HCT116 (cell line): ENCODE data around the gene YWHAE. TPM values are rescaled to one million over a fixed set of nuclear protein-coding genes. Genes with fewer than 3 reads are reported as not detected.
"Not testable (repeated sequence)": the region's sequence is repeated elsewhere in the genome, so short reads cannot be mapped to it uniquely, and the experiment has no call there.

ENCODE experiments used
- ATAC-seq: fragments of 200-7000 bp; cut with Tn5 transposase; 2 replicates; pipeline ENCODE4 v1.9.1; 2020; ENCODE audit warnings: mild to moderate bottlenecking, moderate library complexity
- BruUV-seq: library from RNA; stranded (reverse); fragments of 400-500 nt; replicated peaks from 2 replicates; lab custom pipeline; 2021; lab: Mats Ljungman, UMichigan
- CTCF ChIA-PET: fragments of 300-600 bp; sonication (Branson Sonifier 250); formaldehyde crosslinking; loops from one replicate; lab custom pipeline; 2021; ENCODE audit warnings: antibody characterized with exemption; lab: Charles Lee
- POLR2A ChIA-PET: fragments of 300-600, 350-600 bp; sonication (Branson Sonifier 250); formaldehyde crosslinking; loops from one replicate; lab custom pipeline; 2021; ENCODE audit warnings: antibody characterized with exemption; lab: Charles Lee
- RAD21 ChIA-PET, 2 experiments: fragments of 300-600 bp; sonication (Branson Sonifier 250); formaldehyde crosslinking; loops; one replicate each; lab custom pipeline; 2023; ENCODE audit warnings: low total read pairs in 2 of 2; ENCODE audit not compliant: uncharacterized antibody in 2 of 2, unreplicated experiment in 2 of 2, low non-redundant PET in 1 of 2; lab: Charles Lee
- DNase-seq: peaks from one replicate; pipeline ENCODE4 v3.0.0-alpha.2; 2010; ENCODE audit warnings: low read depth, low spot score
- H2AFZ ChIP-seq: fragments of 200-600 bp; shearing (Covaris generic), sonication (generic); 2 replicates; pipeline ENCODE4 v1.6.1; 2017; ENCODE audit warnings: low read depth, mixed run types, mixed read lengths, antibody characterized with exemption, low read length; ENCODE audit not compliant: poor library complexity, severe bottlenecking
- H3K27ac ChIP-seq: 2 replicates; pipeline ENCODE4 v1.5.1; 2012; ENCODE audit warnings: low read depth, low read length
- H3K27me3 ChIP-seq: fragments of 200-600 bp; sonication (generic); 2 replicates; pipeline ENCODE4 v1.6.1; 2016; ENCODE audit warnings: mixed run types, low read length, mixed read lengths; ENCODE audit not compliant: insufficient read depth
- H3K36me3 ChIP-seq, 2 experiments: fragments of 200-500 bp in 1 of 2; fragments of 200-600 bp in 1 of 2; sonication (Bioruptor generic) in 1 of 2; sonication (generic) in 1 of 2; 2 replicates each; pipeline versions ENCODE4 v1.5.1 to v1.6.1; 2014 to 2016; ENCODE audit warnings: low read length in 2 of 2, inconsistent platforms in 1 of 2, mixed read lengths in 1 of 2, mixed run types in 1 of 2; ENCODE audit not compliant: insufficient read depth in 2 of 2, control insufficient read depth in 1 of 2
- H3K4me1 ChIP-seq, 2 experiments: fragments of 200-600 bp in 1 of 2; sonication (generic) in 1 of 2; 2 replicates each; pipeline versions ENCODE4 v1.5.1 to v1.6.1; 2012 to 2017; ENCODE audit warnings: low read length in 2 of 2, inconsistent platforms in 1 of 2, mild to moderate bottlenecking in 1 of 2, mixed read lengths in 1 of 2, mixed run types in 1 of 2, moderate library complexity in 1 of 2; ENCODE audit not compliant: insufficient read depth in 2 of 2, control insufficient read depth in 1 of 2
- H3K4me2 ChIP-seq: fragments of 200-600 bp; sonication (generic); 2 replicates; pipeline ENCODE4 v1.6.1; 2017; ENCODE audit warnings: mixed run types, low read length, mixed read lengths
- H3K4me3 ChIP-seq, 2 experiments: fragments of 200-600 bp in 1 of 2; sonication (generic) in 1 of 2; replicated peaks in 1 of 2; 2 replicates each; pipeline ENCODE4 v1.5.1; 2011 to 2016; ENCODE audit warnings: low read length in 2 of 2, control low read depth in 1 of 2, low read depth in 1 of 2, mild to moderate bottlenecking in 1 of 2, mixed read lengths in 1 of 2, mixed run types in 1 of 2
- H3K79me2 ChIP-seq: fragments of 200-600 bp; sonication (generic); 2 replicates; pipeline ENCODE4 v1.6.1; 2017; ENCODE audit warnings: mild to moderate bottlenecking, mixed run types, low read length, moderate library complexity, mixed read lengths; ENCODE audit not compliant: insufficient read depth
- H3K9ac ChIP-seq: fragments of 200-600 bp; sonication (generic); 2 replicates; pipeline ENCODE4 v1.6.1; 2016; ENCODE audit warnings: low read length, mixed read lengths
- H3K9me2 ChIP-seq: fragments of 200-600 bp; sonication (generic), shearing (Covaris generic); 2 replicates; pipeline ENCODE4 v1.6.1; 2017; ENCODE audit warnings: mixed run types, mild to moderate bottlenecking, moderate library complexity; ENCODE audit not compliant: insufficient read depth
- H3K9me3 ChIP-seq, 2 experiments: fragments of 200-500 bp in 1 of 2; fragments of 200-600 bp in 1 of 2; sonication (Bioruptor generic) in 1 of 2; sonication (generic) in 1 of 2; 2 replicates each; pipeline ENCODE4 v1.6.1; 2014 to 2017; ENCODE audit warnings: low read length in 2 of 2, mixed read lengths in 2 of 2, inconsistent platforms in 1 of 2, low read depth in 1 of 2, mild to moderate bottlenecking in 1 of 2, mixed run types in 1 of 2, moderate library complexity in 1 of 2; ENCODE audit not compliant: control insufficient read depth in 1 of 2, insufficient read depth in 1 of 2
- H4K20me1 ChIP-seq: fragments of 200-600 bp; sonication (generic), shearing (Covaris generic); 2 replicates; pipeline ENCODE4 v1.6.1; 2017; ENCODE audit warnings: mixed run types, mild to moderate bottlenecking, moderate library complexity; ENCODE audit not compliant: insufficient read depth
- CBX3 ChIP-seq: IDR thresholded peaks from 2 replicates; pipeline ENCODE4 v1.6.1; 2012; ENCODE audit warnings: low read depth
- EZH2 ChIP-seq: fragments of 200-600 bp; sonication (generic); IDR thresholded peaks from 2 replicates; pipeline ENCODE4 v1.6.1; 2017; ENCODE audit warnings: antibody characterized with exemption, mixed run types
- FOSL1 ChIP-seq: IDR thresholded peaks from 2 replicates; pipeline ENCODE4 v1.6.1; 2012; ENCODE audit warnings: low read depth
- POLR2A ChIP-seq: IDR thresholded peaks from 2 replicates; pipeline ENCODE4 v1.7.0; 2011; ENCODE audit warnings: borderline replicate concordance; ENCODE audit not compliant: insufficient read depth, insufficient read length; ENCODE audit errors: extremely low read depth
- RAD21 ChIP-seq: IDR thresholded peaks from 2 replicates; pipeline ENCODE4 v1.6.1; 2012; ENCODE audit warnings: low read depth, mild to moderate bottlenecking
- SIN3A ChIP-seq: IDR thresholded peaks from 2 replicates; pipeline ENCODE4 v1.6.1; 2012; ENCODE audit warnings: low read depth
- SRF ChIP-seq: IDR thresholded peaks from 2 replicates; pipeline ENCODE4 v1.6.1; 2012; ENCODE audit warnings: low read depth
- ZFX ChIP-seq: fragments of 450-650 bp; IDR thresholded peaks from 2 replicates; pipeline ENCODE4 v1.6.1; 2017
- intact Hi-C: fragments of 100-400 bp; cut with micrococcal nuclease; formaldehyde crosslinking; loops from 2 replicates; pipeline ENCODE4 v1.10.0; 2022
- total RNA-seq: library from RNA; stranded (reverse); gene quantifications from one replicate; pipeline ENCODE4 v1.2.1, GENCODE V29; 2021; ENCODE audit not compliant: unreplicated experiment
- TF ChIP-seq, protein P1 (sequence below): IDR thresholded peaks from 2 replicates; pipeline ENCODE4 v1.6.1; 2012

YWHAE gene
- total RNA-seq, 1 experiment from 2014 or later: 735 TPM

DNA sequence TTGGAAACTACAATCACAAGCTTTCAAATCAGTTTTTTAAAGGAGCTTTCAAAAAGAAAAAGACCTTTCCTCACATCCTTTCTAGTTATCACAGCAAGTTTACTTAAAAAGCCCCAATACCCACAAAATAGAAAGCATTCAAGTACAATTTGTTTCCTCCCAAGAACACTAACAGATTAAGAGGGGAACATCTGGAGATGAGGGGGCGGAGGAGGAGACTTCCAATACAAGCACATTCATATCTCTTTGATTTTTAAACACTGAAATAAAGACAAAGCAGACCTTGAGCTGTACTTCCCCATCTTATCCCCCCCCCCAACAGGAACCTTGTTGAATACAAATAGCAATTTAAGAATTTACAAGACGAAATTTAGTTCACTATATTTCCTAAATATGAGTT is 2.0 kb downstream of the YWHAE start:
- H3K9ac ChIP-seq: peak overlapping the region; percentile 88
- CTCF ChIA-PET: no interaction called here

DNA sequence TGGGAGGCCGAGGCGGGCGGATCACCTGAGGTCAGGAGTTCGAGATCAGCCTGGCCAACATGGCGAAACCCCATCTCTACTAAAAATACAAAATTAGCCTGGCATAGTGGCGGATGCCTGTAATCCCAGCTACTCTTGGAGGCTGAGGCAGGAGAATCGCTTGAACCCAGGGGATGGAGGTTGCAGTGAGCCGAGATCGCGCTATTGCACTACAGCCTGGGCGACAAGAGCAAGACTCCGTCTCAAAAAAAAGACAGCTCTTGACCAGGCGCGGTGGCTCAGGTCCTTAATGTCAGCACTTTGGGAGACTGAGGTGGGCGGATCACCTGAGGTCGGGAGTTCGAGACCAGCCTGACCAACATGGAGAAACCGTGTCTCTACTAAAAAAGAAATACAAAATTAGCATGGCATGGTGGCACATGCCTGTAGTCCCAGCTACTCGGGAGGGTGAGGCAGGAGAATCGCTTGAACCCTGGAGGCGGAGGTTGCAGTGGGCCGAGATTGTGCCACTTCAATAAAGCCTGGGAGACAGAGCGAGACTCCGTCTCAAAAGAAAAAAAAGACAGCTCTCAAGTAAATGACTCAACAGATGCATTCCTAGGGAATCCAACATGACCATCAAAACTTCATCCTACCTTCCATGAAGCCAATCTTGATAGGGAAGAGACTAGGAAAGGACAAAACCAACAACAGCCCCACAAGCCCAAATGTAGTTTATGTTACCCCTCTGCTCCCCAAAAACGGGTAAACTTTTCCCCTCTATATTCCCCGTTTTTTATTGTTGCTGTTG is 4.0 kb downstream of the YWHAE start:
- H3K9ac ChIP-seq, RAD21 ChIA-PET, BruUV-seq, CTCF ChIA-PET, intact Hi-C loops, H3K9me2 ChIP-seq, H3K4me3 ChIP-seq, H3K9me3 ChIP-seq, H3K4me2 ChIP-seq, H2AFZ ChIP-seq, DNase-seq, H3K27me3 ChIP-seq, ATAC-seq, H3K27ac ChIP-seq: not testable (repeated sequence)
- POLR2A ChIA-PET: interaction anchor here (1.2 kb wide), 1 partner anchor 9 kb away, joined by 4 read pairs; no protein-coding TSS in a partner anchor
- H4K20me1 ChIP-seq: peaks cover 47% of the 10 kb centered on the region; the same call in 1 of the 2 replicates
- peaks cover 0 to 13% of the 10 kb centered on the region in 2 experiments; a peak in 1 of 4 replicates for H3K36me3 ChIP-seq
- peaks cover 46 to 77% of the 10 kb centered on the region in 2 experiments for H3K4me1 ChIP-seq
- peaks cover 90% of the 10 kb centered on the region for H3K79me2 ChIP-seq

More for the DNA sequence above, 2.0 kb downstream of the YWHAE start:
- H3K27me3 ChIP-seq: no peaks in the 10 kb centered on the region
- DNase-seq (no peak), ATAC-seq (no peak)
- peak overlapping the region; percentile 76 for H3K4me2 ChIP-seq
- TF ChIP-seq POLR2A: no peak
- no peak for TF ChIP-seq SIN3A
- TF ChIP-seq RAD21: no peak
- TF ChIP-seq EZH2: no peak
- TF ChIP-seq FOSL1: no peak
- TF ChIP-seq SRF: no peak
- TF ChIP-seq CBX3: no peak
- no peak for TF ChIP-seq ZFX
- TF ChIP-seq, protein P1, sequence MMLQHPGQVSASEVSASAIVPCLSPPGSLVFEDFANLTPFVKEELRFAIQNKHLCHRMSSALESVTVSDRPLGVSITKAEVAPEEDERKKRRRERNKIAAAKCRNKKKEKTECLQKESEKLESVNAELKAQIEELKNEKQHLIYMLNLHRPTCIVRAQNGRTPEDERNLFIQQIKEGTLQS: no peak
- peak overlapping the region; percentile 77 to 98 for H3K4me3 ChIP-seq
- H3K4me1 ChIP-seq: peaks cover 30 to 58% of the 10 kb centered on the region in 2 experiments
- intact Hi-C loops: no loop called here
- no peaks in the 10 kb centered on the region for H3K9me2 ChIP-seq
- H3K9me3 ChIP-seq: no peaks in the 10 kb centered on the region
- no TSS peak for BruUV-seq
- POLR2A ChIA-PET: interaction anchor here (1.3 kb wide), 1 partner anchor 12 kb away, joined by 3 read pairs; no protein-coding TSS in a partner anchor
- no peak overlapping the region for H3K27ac ChIP-seq
- RAD21 ChIA-PET: no interaction called here
- H3K79me2 ChIP-seq: peaks cover 70% of the 10 kb centered on the region
- peaks cover 30% of the 10 kb centered on the region; the same call in 1 of the 2 replicates for H4K20me1 ChIP-seq
- peaks cover 0 to 4% of the 10 kb centered on the region in 2 experiments; a peak in 1 of 4 replicates for H3K36me3 ChIP-seq
- H2AFZ ChIP-seq: no peak overlapping the region
